AG09319 (cell line): ENCODE results near the gene ENTREP3.

ENCODE experiments used
- DNase-seq: peaks from one replicate; pipeline ENCODE4 v3.0.0-alpha.2; 2010; ENCODE audit warnings: low read depth; ENCODE audit errors: extremely low read depth
- TF ChIP-seq, protein P1 (sequence below): IDR thresholded peaks from 2 replicates; pipeline ENCODE4 v1.5.1; 2011; ENCODE audit warnings: low read depth, mild to moderate bottlenecking, inconsistent platforms, low read length, moderate library complexity

Gene ENTREP3

DNA sequence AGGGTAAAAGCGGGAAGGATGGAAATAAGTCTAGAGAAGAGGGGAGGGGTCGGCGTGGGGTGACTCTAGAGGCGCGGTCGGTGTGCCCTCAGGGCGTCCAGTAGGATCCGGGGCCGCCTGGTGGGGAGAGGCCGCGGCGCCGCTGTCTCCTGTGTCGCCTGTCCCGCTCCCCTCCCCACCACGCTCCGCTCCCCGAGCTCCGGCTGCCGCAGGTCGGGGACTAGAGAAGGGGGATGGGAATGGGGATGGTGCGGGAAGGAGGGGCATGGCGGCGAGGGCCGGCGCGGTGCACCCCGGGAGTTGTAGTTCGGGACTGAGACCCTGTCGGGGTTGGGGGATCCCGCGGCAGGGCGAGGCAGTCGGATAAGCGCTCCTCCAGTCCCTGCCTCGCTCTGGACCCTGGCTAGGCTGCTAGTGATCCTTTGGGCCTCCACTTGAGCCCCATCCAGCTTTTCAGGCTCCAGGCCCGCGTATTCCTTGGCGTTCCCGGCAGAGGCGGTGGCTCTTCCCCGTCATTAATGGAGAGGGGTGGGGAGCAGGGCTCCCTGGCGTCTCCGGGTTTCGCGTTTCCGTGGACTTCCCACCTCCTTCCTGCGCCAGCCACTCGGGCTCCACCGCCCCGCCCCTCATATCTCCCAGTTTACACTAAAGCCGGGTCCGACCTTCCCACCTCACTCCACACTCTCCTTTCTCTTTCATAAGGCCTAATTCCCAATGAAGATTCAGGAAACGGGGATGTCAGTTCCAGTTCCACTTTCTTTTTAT lies at the start of gene ENTREP3:
TSS of gene ENTREP3 (minus strand) at position 241 of the 765 bp plus-strand sequence. CDS start 606 bp downstream, outside the sequence.
- TF ChIP-seq, protein P1, sequence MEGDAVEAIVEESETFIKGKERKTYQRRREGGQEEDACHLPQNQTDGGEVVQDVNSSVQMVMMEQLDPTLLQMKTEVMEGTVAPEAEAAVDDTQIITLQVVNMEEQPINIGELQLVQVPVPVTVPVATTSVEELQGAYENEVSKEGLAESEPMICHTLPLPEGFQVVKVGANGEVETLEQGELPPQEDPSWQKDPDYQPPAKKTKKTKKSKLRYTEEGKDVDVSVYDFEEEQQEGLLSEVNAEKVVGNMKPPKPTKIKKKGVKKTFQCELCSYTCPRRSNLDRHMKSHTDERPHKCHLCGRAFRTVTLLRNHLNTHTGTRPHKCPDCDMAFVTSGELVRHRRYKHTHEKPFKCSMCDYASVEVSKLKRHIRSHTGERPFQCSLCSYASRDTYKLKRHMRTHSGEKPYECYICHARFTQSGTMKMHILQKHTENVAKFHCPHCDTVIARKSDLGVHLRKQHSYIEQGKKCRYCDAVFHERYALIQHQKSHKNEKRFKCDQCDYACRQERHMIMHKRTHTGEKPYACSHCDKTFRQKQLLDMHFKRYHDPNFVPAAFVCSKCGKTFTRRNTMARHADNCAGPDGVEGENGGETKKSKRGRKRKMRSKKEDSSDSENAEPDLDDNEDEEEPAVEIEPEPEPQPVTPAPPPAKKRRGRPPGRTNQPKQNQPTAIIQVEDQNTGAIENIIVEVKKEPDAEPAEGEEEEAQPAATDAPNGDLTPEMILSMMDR = no peak
- DNase-seq = peak; percentile 57

- DNase-seq = no peak
- TF ChIP-seq, protein P1 = no peak
Measured at GRCh38 chr1:155304558-155305063, 49.3 kb upstream of the ENTREP3 start.

- no peak for DNase-seq
- TF ChIP-seq, protein P1 = no peak
Measured at GRCh38 chr1:155301342-155301841, 46.1 kb upstream of the ENTREP3 start, which contains the start of gene PKLR. Gene PKLR (minus strand): TSS chr1:155301438. CDS start chr1:155301395, 43 bp downstream.

DNA sequence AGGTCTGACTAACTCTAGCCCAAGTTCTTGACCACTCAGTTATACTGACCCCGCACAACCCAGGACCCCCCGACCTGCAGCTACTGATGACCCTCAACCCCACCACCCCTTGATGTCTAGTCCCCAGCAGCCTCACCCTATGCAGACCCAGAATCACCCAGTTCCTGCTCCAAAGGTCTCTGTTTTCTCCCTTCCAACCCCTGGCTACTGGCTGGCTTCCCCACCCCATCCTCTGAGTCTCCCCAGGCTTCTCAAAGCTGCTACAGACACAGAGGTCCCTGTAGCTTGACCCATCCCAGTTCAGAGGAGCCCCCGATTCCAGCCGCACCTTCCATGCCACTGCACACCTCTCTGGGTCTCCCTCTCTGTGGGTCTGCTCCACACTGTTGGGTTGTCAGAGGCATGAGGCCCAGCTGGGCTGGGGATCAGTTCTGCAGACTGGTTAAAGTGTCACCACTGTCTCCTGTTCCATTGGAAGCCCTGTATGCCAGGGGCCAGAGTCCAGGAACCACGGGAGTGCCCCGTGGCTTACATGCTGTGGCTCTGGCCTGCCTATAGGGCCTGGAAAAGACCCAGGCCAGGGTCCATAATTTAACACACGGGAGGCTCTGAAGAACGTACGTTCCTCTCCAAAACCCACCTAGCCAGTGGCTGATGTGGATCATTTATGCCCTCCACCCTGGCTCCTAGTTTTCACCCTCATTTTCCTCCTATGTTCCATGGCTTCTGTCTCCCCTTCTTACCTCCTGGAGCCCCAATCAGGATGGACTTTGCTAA lies 45.5 kb upstream of the ENTREP3 start:
- DNase-seq = no peak
- TF ChIP-seq, protein P1 = no peak

DNA sequence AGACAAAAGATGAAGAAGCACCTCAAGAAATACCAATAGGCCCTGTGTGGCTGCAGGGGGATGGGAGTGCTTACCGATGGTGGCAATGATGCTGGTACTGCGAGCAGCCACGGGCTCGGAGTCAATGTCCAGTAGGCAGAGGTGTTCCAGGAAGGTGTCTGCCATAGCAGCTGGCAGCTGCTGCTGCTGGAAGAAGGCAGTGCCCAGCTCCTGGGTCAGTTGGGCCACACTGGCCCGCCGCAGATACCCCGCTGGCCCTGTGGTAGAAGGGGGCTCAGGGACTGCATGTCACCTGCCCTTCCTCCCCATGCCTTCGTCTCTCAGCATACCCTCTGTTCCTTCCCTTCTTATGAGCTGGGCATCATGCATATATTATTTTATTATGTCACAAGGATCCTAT lies 44.7 kb upstream of the ENTREP3 start:
- TF ChIP-seq, protein P1 = no peak
- no peak for DNase-seq

DNA sequence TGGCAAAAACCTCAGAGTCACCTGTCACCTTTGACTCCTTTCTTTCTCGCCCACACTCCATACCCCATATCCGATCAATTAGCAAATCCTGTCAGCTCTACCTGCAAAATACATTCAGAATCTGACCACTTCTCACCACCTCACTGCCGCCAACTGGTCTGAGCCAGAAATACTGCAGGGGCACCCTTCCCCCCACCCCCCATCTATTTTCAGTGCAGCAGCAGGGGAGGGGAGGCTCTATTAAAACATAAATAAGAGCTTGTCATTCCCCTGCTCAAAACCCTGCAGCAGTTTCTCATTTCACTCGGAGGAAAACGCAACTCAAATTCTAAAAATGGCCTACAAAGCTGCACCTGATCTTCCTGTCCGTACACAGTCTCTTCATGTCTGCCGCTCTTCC lies 42.1 kb upstream of the ENTREP3 start:
- DNase-seq = no peak
- TF ChIP-seq, protein P1 = no peak

- TF ChIP-seq, protein P1 = no peak
- DNase-seq = no peak
Measured at GRCh38 chr1:155296661-155297060, 41.4 kb upstream of the ENTREP3 start.
